SU-DHL-6 (cell line): Measurements from ENCODE around the gene HORMAD2.

Experiments
- H2AFZ ChIP-seq: fragments of 200-600 bp; sonication (generic); 2 replicates; pipeline ENCODE4 v1.6.1; 2014; ENCODE audit warnings: low read depth, mild to moderate bottlenecking, moderate library complexity, mixed read lengths, antibody characterized with exemption, low read length; ENCODE audit not compliant: severe bottlenecking
- H3F3A ChIP-seq: fragments of 200-600 bp; shearing (Covaris generic); 2 replicates; pipeline ENCODE4 v1.6.0; 2016; ENCODE audit warnings: antibody characterized with exemption, mild to moderate bottlenecking; ENCODE audit not compliant: insufficient read depth
- H3K27ac ChIP-seq: fragments of 200-600 bp; sonication (generic); 2 replicates; pipeline ENCODE4 v1.5.1; 2016; ENCODE audit warnings: low read depth, mild to moderate bottlenecking, low read length, moderate library complexity, mixed read lengths
- H3K27me3 ChIP-seq: fragments of 200-600 bp; sonication (generic), shearing (Covaris generic); 2 replicates; pipeline ENCODE4 v1.6.0; 2014; ENCODE audit warnings: mild to moderate bottlenecking, low read length
- H3K36me3 ChIP-seq: fragments of 200-600 bp; sonication (generic); 2 replicates; pipeline ENCODE4 v1.6.1; 2014; ENCODE audit warnings: mild to moderate bottlenecking, low read length, mixed read lengths
- H3K4me2 ChIP-seq: fragments of 300-600, 200-600 bp; shearing (Covaris generic), sonication (generic); 2 replicates; pipeline ENCODE4 v1.6.0; 2014; ENCODE audit warnings: low read length, low read depth, mild to moderate bottlenecking; ENCODE audit not compliant: poor library complexity, severe bottlenecking
- H3K4me3 ChIP-seq: fragments of 200-600 bp; sonication (generic); 2 replicates; pipeline ENCODE4 v1.5.1; 2014; ENCODE audit warnings: antibody characterized with exemption, low read length, mild to moderate bottlenecking, mixed read lengths; ENCODE audit not compliant: insufficient read depth, poor library complexity, severe bottlenecking
- H3K79me2 ChIP-seq: fragments of 200-600 bp; sonication (generic); 2 replicates; pipeline ENCODE4 v1.6.1; 2014; ENCODE audit warnings: mild to moderate bottlenecking, low read length, moderate library complexity; ENCODE audit not compliant: insufficient read depth
- H3K9ac ChIP-seq: fragments of 200-600 bp; sonication (generic); 2 replicates; pipeline ENCODE4 v1.7.0; 2014; ENCODE audit warnings: mild to moderate bottlenecking, low read length
- H3K9me2 ChIP-seq: fragments of 200-600 bp; sonication (generic); replicated peaks from 2 replicates; pipeline ENCODE4 v1.6.1; 2014; ENCODE audit warnings: low read length; ENCODE audit not compliant: insufficient read depth
- H3K9me3 ChIP-seq: fragments of 200-600 bp; sonication (generic); 2 replicates; pipeline ENCODE4 v1.6.1; 2014; ENCODE audit warnings: low read length, mixed read lengths; ENCODE audit not compliant: insufficient read depth
- H4K20me1 ChIP-seq: fragments of 200-600 bp; sonication (generic); 2 replicates; pipeline ENCODE4 v1.6.1; 2014; ENCODE audit warnings: low read depth, mild to moderate bottlenecking, antibody characterized with exemption, low read length, moderate library complexity, mixed read lengths
- EZH2phosphoT487 ChIP-seq: fragments of 200-600 bp; sonication (generic), shearing (Covaris generic); conservative IDR thresholded peaks from 2 replicates; pipeline ENCODE4 v1.6.1; 2018; ENCODE audit warnings: mild to moderate bottlenecking, antibody characterized with exemption, low read length, moderate library complexity, mixed read lengths
- TF ChIP-seq, protein P1 (sequence below): fragments of 200-600 bp; sonication (generic); IDR thresholded peaks from one replicate; pipeline ENCODE4 v1.5.1; 2017; ENCODE audit warnings: antibody characterized with exemption, mild to moderate bottlenecking, low read length, moderate library complexity; ENCODE audit not compliant: insufficient read depth, poor library complexity, severe bottlenecking

Gene HORMAD2

DNA sequence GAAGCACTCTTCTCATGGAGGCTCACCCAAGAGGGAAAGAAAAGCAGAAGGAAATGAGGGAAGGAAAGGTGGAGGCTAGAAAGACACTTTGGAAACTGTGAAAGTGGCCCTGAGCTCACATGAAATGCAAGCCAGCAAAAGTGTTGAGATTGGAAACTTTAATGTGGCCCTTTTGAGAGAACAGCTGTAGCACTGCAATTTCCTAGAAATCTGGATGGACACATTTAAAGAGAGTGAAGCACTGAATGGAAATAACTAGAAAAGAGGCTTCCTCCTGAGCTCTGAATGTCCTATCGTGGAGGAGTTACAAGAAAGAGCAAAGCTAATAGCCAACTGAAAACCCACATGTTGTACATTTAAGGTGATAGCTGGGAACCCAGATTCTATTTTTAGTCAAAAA lies 110.3 kb downstream of the HORMAD2 start:
- Histone ChIP-seq H3K4me3 (no peak overlapping the region), H3K4me2 (no peak overlapping the region), H3F3A (no peaks in the 10 kb centered on the region), H3K9ac (no peak overlapping the region), H4K20me1 (no peaks in the 10 kb centered on the region), H3K9me2 (no peaks in the 10 kb centered on the region), H3K79me2 (no peaks in the 10 kb centered on the region), H3K27ac (no peak overlapping the region), H3K27me3 (no peaks in the 10 kb centered on the region), H3K36me3 (no peaks in the 10 kb centered on the region), H2AFZ (no peak overlapping the region), H3K9me3 (no peaks in the 10 kb centered on the region)
- TF ChIP-seq, protein P1, sequence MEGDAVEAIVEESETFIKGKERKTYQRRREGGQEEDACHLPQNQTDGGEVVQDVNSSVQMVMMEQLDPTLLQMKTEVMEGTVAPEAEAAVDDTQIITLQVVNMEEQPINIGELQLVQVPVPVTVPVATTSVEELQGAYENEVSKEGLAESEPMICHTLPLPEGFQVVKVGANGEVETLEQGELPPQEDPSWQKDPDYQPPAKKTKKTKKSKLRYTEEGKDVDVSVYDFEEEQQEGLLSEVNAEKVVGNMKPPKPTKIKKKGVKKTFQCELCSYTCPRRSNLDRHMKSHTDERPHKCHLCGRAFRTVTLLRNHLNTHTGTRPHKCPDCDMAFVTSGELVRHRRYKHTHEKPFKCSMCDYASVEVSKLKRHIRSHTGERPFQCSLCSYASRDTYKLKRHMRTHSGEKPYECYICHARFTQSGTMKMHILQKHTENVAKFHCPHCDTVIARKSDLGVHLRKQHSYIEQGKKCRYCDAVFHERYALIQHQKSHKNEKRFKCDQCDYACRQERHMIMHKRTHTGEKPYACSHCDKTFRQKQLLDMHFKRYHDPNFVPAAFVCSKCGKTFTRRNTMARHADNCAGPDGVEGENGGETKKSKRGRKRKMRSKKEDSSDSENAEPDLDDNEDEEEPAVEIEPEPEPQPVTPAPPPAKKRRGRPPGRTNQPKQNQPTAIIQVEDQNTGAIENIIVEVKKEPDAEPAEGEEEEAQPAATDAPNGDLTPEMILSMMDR, result no peak
- no peak for TF ChIP-seq EZH2phosphoT487

DNA sequence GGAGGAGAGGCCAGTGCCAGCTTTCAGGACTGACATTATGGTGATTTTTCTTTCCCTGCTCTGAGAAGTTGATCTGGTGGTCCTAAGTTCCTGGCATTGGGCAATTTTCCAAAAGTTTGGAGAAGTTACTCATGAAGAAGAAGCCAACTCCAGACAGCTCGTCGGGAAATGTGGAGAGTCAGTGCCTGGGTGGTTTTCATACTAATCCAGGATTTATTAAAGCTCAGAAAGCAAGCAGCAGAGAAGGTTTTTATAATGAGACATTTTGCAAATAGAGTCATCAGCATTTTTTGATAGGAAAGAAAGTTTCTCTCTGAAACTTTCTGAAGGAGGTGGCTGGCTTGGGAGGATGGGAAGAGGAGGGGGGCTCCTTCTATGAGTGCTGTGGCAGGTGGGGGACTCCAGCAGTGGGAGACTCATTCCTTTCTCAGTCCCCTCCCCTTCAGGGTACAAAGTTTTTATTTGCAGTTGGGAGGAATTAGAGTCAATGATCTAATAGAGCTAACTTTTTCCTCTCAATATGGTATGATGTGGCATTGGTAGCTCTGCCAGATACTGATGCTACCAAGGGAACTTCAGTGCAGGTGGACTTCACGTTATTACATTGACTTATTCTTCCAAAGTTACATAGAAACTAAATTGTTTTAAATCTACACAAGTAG lies 110.9 kb downstream of the HORMAD2 start:
- H3F3A ChIP-seq, result no peaks in the 10 kb centered on the region
- no peak for TF ChIP-seq EZH2phosphoT487
- TF ChIP-seq, protein P1, result no peak
- no peak overlapping the region for H3K9ac ChIP-seq
- no peak overlapping the region for H3K4me3 ChIP-seq
- no peaks in the 10 kb centered on the region for H3K36me3 ChIP-seq
- H3K27ac ChIP-seq, result no peak overlapping the region
- H3K4me2 ChIP-seq, result no peak overlapping the region
- no peaks in the 10 kb centered on the region for H3K79me2 ChIP-seq
- no peaks in the 10 kb centered on the region for H4K20me1 ChIP-seq
- no peaks in the 10 kb centered on the region for H3K9me2 ChIP-seq
- no peak overlapping the region for H2AFZ ChIP-seq
- H3K27me3 ChIP-seq, result no peaks in the 10 kb centered on the region
- H3K9me3 ChIP-seq, result no peaks in the 10 kb centered on the region

DNA sequence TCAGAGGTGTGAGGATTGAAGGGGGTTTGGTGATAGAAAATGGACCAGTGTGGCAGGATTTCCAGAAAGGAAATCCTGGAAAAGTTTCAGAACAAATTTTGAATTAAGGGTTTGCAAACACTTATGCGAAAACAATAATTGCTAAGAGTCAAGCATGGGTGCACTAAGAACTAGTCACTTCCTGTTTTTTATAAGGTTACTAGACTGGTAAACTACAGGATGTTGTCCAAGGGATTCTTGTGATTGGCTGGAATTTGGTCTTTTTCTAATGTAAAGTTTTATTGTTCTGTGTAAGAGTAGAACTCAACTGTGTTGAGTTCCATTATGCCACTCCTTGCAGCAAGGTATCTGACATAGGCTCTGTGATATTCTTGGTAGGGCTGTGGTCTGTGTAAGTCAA lies 112.2 kb downstream of the HORMAD2 start:
- TF ChIP-seq, protein P1, result no peak
- no peak for TF ChIP-seq EZH2phosphoT487
- Histone ChIP-seq H3K36me3 (no peaks in the 10 kb centered on the region), H3K27ac (no peak overlapping the region), H3K9me2 (no peaks in the 10 kb centered on the region), H3K9ac (no peak overlapping the region), H3K4me3 (no peak overlapping the region), H3K4me2 (no peak overlapping the region), H4K20me1 (no peaks in the 10 kb centered on the region), H3F3A (no peaks in the 10 kb centered on the region), H2AFZ (no peak overlapping the region), H3K9me3 (no peaks in the 10 kb centered on the region), H3K79me2 (no peaks in the 10 kb centered on the region), H3K27me3 (no peaks in the 10 kb centered on the region)
